SK-N-MC (cell line): ENCODE results near the gene MLH1.

Source experiments
- EZH2 ChIP-seq: fragments of 200-600 bp; sonication (generic); IDR thresholded peaks from one replicate; pipeline ENCODE4 v1.6.1; 2017; ENCODE audit warnings: antibody characterized with exemption
- FOXP2 ChIP-seq: optimal IDR thresholded peaks from 2 replicates; pipeline ENCODE3; 2011; ENCODE audit warnings: mild to moderate bottlenecking, moderate library complexity; ENCODE audit not compliant: insufficient read depth; ENCODE audit errors: extremely low read length, control extremely low read depth
- POLR2AphosphoS5 ChIP-seq: IDR thresholded peaks from 2 replicates; pipeline ENCODE4 v1.6.1; 2012; ENCODE audit warnings: mild to moderate bottlenecking, low read depth, low read length, borderline replicate concordance

DNA sequence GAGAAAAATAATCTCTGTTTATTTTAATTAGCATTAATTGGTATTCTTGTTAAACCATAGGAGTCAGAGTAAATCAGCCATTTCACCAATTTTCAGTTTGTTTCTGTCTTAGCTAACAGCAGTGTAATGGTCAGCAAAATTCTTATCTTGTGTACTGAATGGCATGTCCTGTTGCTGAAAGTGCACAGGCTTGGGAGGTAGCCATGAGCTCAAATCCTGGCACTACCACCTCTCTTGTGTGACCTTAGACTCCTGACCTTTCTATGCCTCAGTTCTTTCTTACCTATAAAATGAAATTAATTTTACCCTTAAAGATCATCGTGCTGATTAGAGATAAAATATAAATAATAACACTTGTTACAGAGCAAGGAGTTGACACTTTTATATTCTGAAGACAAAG lies 35.8 kb downstream of the MLH1 start:
- TF ChIP-seq EZH2 (no peak), FOXP2 (no peak), POLR2AphosphoS5 (no peak)
